HG03139 (cell line): Measurements from ENCODE around the gene PINK1.

Source experiments
- ATAC-seq: cut with Tn5 transposase; IDR thresholded peaks from one replicate; pipeline ENCODE4 v1.9.1; 2021; ENCODE audit not compliant: unreplicated experiment

PINK1 gene

GRCh38 chr1:20678599-20678998 lies 45.3 kb downstream of the PINK1 start:
- ATAC-seq = no peak

- no peak for ATAC-seq
Measured at GRCh38 chr1:20680269-20680668, 47.0 kb downstream of the PINK1 start.

- ATAC-seq = no peak
Measured at GRCh38 chr1:20681999-20682398, 48.7 kb downstream of the PINK1 start.

GRCh38 chr1:20682571-20683236 lies 49.4 kb downstream of the PINK1 start:
- ATAC-seq = no peak

- ATAC-seq = no peak
Measured at GRCh38 chr1:20683614-20684013, 50.4 kb downstream of the PINK1 start.

GRCh38 chr1:20684050-20684620 lies 50.9 kb downstream of the PINK1 start:
- ATAC-seq = no peak

GRCh38 chr1:20684651-20685050 lies 51.4 kb downstream of the PINK1 start:
- no peak for ATAC-seq

- ATAC-seq = no peak
Measured at GRCh38 chr1:20685099-20685662, 51.9 kb downstream of the PINK1 start.

GRCh38 chr1:20685741-20686140 lies 52.5 kb downstream of the PINK1 start:
- no peak for ATAC-seq

GRCh38 chr1:20686883-20687725 lies 53.8 kb downstream of the PINK1 start:
- no peak for ATAC-seq

GRCh38 chr1:20689645-20690056 lies 56.4 kb downstream of the PINK1 start:
- no peak for ATAC-seq

- ATAC-seq = no peak
Measured at GRCh38 chr1:20691872-20692271, 58.6 kb downstream of the PINK1 start.

- no peak for ATAC-seq
Measured at GRCh38 chr1:20693623-20694022, 60.4 kb downstream of the PINK1 start.

GRCh38 chr1:20695515-20695914 lies 62.3 kb downstream of the PINK1 start:
- ATAC-seq = no peak

GRCh38 chr1:20696397-20697333 lies 63.4 kb downstream of the PINK1 start:
- ATAC-seq = peak; percentile 62

- ATAC-seq = no peak
Measured at GRCh38 chr1:20697563-20697962, 64.3 kb downstream of the PINK1 start.

GRCh38 chr1:20698195-20698910 lies 65.1 kb downstream of the PINK1 start:
- no peak for ATAC-seq

- ATAC-seq = no peak
Measured at GRCh38 chr1:20699558-20699957, 66.3 kb downstream of the PINK1 start.

GRCh38 chr1:20700636-20701215 lies 67.5 kb downstream of the PINK1 start:
- ATAC-seq = no peak
